SK-N-SH (cell line): ENCODE results near the gene CFAP97D1. TPM values are rescaled to one million over a fixed set of nuclear protein-coding genes. Genes with fewer than 3 reads are reported as not detected.

Source experiments
- CTCF ChIA-PET: fragments of 300-600, 350-600 bp; formaldehyde crosslinking; extraction: SDS; loops from one replicate; lab custom pipeline; 2021; lab: Yijun Ruan, JAX
- POLR2A ChIA-PET: fragments of 350-600 bp; sonication (Branson Sonifier 250); formaldehyde crosslinking; extraction: SDS; loops from one replicate; lab custom pipeline; 2020; ENCODE audit warnings: antibody characterized with exemption, inconsistent platforms; lab: Yijun Ruan, JAX
- DNase-seq: peaks from one replicate; pipeline ENCODE4 v3.0.0; 2012
- H2AFZ ChIP-seq: fragments of 200-600 bp; sonication (generic); 2 replicates; pipeline ENCODE4 v1.8.1; 2016; ENCODE audit warnings: antibody characterized with exemption, mild to moderate bottlenecking, low read depth
- H3F3A ChIP-seq: fragments of 200-600 bp; sonication (generic); replicated peaks from 2 replicates; pipeline ENCODE3; 2016; ENCODE audit warnings: antibody characterized with exemption, mild to moderate bottlenecking; ENCODE audit not compliant: insufficient read depth
- H3K27ac ChIP-seq, 2 experiments: fragments of 200-500 bp in 1 of 2; fragments of 200-600 bp in 1 of 2; sonication (Bioruptor generic) in 1 of 2; sonication (generic), shearing (Covaris generic) in 1 of 2; 2 replicates each; pipeline versions ENCODE4 v1.5.1 to v1.6.1; 2014 to 2016; ENCODE audit warnings: low read depth in 2 of 2, inconsistent platforms in 1 of 2, low read length in 1 of 2, mild to moderate bottlenecking in 1 of 2, mixed read lengths in 1 of 2
- H3K27me3 ChIP-seq: fragments of 200-600 bp; sonication (generic), shearing (Covaris generic); 2 replicates; pipeline ENCODE4 v1.6.1; 2016; ENCODE audit warnings: mixed run types; ENCODE audit not compliant: insufficient read depth
- H3K36me3 ChIP-seq, 2 experiments: fragments of 200-500 bp in 1 of 2; fragments of 200-600 bp in 1 of 2; sonication (Bioruptor generic) in 1 of 2; sonication (generic) in 1 of 2; replicated peaks in 1 of 2; 2 replicates each; pipeline versions ENCODE3 to v1.5.1; 2014 to 2016; ENCODE audit warnings: low read length in 1 of 2, mild to moderate bottlenecking in 1 of 2; ENCODE audit not compliant: insufficient read depth in 2 of 2, control insufficient read depth in 1 of 2
- H3K4me1 ChIP-seq, 2 experiments: fragments of 200-500 bp in 1 of 2; fragments of 200-600 bp in 1 of 2; sonication (Bioruptor generic) in 1 of 2; sonication (generic), shearing (Covaris generic) in 1 of 2; 2 replicates each; pipeline versions ENCODE4 v1.5.1 to v1.6.1; 2014 to 2016; ENCODE audit warnings: low read depth in 1 of 2, low read length in 1 of 2, mixed run types in 1 of 2; ENCODE audit not compliant: insufficient read depth in 2 of 2, control insufficient read depth in 1 of 2
- H3K4me2 ChIP-seq: fragments of 200-600 bp; sonication (generic), shearing (Covaris generic); 2 replicates; pipeline ENCODE4 v1.6.1; 2017; ENCODE audit warnings: mixed run types
- H3K4me3 ChIP-seq, 2 experiments: fragments of 200-500 bp in 1 of 2; fragments of 200-600 bp in 1 of 2; sonication (Bioruptor generic) in 1 of 2; sonication (generic), shearing (Covaris generic) in 1 of 2; 2 replicates each; pipeline versions ENCODE4 v1.5.1 to v1.8.1; 2014 to 2016; ENCODE audit warnings: low read depth in 2 of 2, inconsistent platforms in 1 of 2, low read length in 1 of 2, mild to moderate bottlenecking in 1 of 2, mixed read lengths in 1 of 2, moderate library complexity in 1 of 2
- H3K79me2 ChIP-seq: fragments of 200-600 bp; sonication (generic); 2 replicates; pipeline ENCODE4 v1.8.1; 2017; ENCODE audit warnings: mild to moderate bottlenecking; ENCODE audit not compliant: insufficient read depth
- H3K9ac ChIP-seq: fragments of 200-600 bp; sonication (generic); 2 replicates; pipeline ENCODE4 v1.6.1; 2017; ENCODE audit warnings: mixed run types
- H3K9me2 ChIP-seq: fragments of 200-600 bp; sonication (generic); 2 replicates; pipeline ENCODE4 v1.6.1; 2017; ENCODE audit warnings: mixed run types
- H3K9me3 ChIP-seq: fragments of 200-600 bp; sonication (generic); 2 replicates; pipeline ENCODE4 v1.6.1; 2017; ENCODE audit warnings: mixed run types, mild to moderate bottlenecking, moderate library complexity
- H4K20me1 ChIP-seq: fragments of 200-600 bp; sonication (generic); 2 replicates; pipeline ENCODE4 v1.6.1; 2017; ENCODE audit warnings: mild to moderate bottlenecking, mixed run types; ENCODE audit not compliant: insufficient read depth
- FOXJ3 ChIP-seq: sonication (generic); formaldehyde crosslinking; IDR thresholded peaks from 2 replicates; pipeline ENCODE4 v1.5.1; 2020; ENCODE audit warnings: mild to moderate bottlenecking, missing genetic modification reagents
- GABPA ChIP-seq: IDR thresholded peaks from 2 replicates; pipeline ENCODE4 v1.4.0; 2012; ENCODE audit warnings: low read depth, mild to moderate bottlenecking
- MXI1 ChIP-seq: IDR thresholded peaks from 2 replicates; pipeline ENCODE4 v1.6.1; 2012; ENCODE audit warnings: mild to moderate bottlenecking, low read depth, low read length, improper control_type of control experiment
- PBX3 ChIP-seq: IDR thresholded peaks from 2 replicates; pipeline ENCODE4; 2012
- RAD21 ChIP-seq: IDR thresholded peaks from 2 replicates; pipeline ENCODE4 v1.6.1; 2012; ENCODE audit warnings: mild to moderate bottlenecking, low read length
- TCF12 ChIP-seq: IDR thresholded peaks from 2 replicates; pipeline ENCODE4 v1.4.0; 2012
- TEAD4 ChIP-seq: IDR thresholded peaks from 2 replicates; pipeline ENCODE4 v1.4.0; 2012; ENCODE audit warnings: mild to moderate bottlenecking, borderline replicate concordance; ENCODE audit not compliant: insufficient read depth
- USF1 ChIP-seq: IDR thresholded peaks from 2 replicates; pipeline ENCODE4 v1.4.0; 2012; ENCODE audit warnings: low read depth, borderline replicate concordance
- WGBS: methylation state at CpG from one replicate; pipeline ENCODE4 v1.1.6; 2017; ENCODE audit warnings: low lambda C conversion rate; 5-methylcytosine and 5-hydroxymethylcytosine counted together
- polyA plus RNA-seq, 3 experiments: library from polyadenylated mRNA; depleted of rRNA; stranded (reverse); fragments of >200 nt; gene quantifications; 2 replicates each; pipeline ENCODE4 v1.2.3, GENCODE V29; 2012
- TF ChIP-seq, protein P1 (sequence below): fragments of 200-600 bp; sonication (generic); IDR thresholded peaks from 2 replicates; pipeline ENCODE4 v1.6.1; 2017; ENCODE audit warnings: antibody characterized with exemption, mild to moderate bottlenecking, moderate library complexity

Gene CFAP97D1
- polyA plus RNA-seq, 1 of the 3 experiments (the other 2 are of a cell fraction): 0.02 TPM

DNA sequence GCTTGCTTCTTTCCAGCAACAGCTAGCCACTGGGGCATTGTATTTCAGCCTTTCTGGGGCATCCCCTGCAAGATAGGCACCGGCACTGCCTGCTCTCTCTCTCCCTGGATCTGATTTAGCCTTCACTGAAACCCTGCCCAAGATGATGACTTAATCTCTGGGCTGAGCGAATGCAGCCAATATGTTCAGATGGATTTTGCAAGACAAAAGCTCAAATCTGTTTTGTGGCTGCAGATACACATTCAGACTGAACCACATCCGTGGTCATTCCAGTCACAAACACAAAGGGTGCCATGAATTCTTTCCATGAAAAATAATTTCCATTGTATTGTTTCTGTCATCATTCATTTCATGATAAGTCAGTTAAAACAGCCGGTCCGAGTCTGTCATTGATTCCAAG is 45.9 kb upstream of the CFAP97D1 start:
- Histone ChIP-seq H2AFZ (peak overlapping the region; percentile 48; the same call in 1 of the 2 replicates), H3K79me2 (no peaks in the 10 kb centered on the region), H3K27ac (peak overlapping the region in 1 of 2 experiments; percentile 47; a peak in 1 of 4 replicates), H3K4me2 (peak overlapping the region; percentile 25; the same call in 1 of the 2 replicates), H3K9me3 (no peaks in the 10 kb centered on the region), H3K4me3 (no peak overlapping the region), H4K20me1 (no peaks in the 10 kb centered on the region), H3K27me3 (no peaks in the 10 kb centered on the region), H3K4me1 (peaks cover 0 to 15% of the 10 kb centered on the region in 2 experiments; a peak in 2 of 4 replicates), H3F3A (peaks cover 10% of the 10 kb centered on the region), H3K36me3 (no peaks in the 10 kb centered on the region), H3K9ac (no peak overlapping the region), H3K9me2 (no peaks in the 10 kb centered on the region)
- TF ChIP-seq PBX3 (peak; percentile 38; the same call in 1 of the 2 replicates), MXI1 (no peak), TCF12 (peak; percentile 61; the same call in 1 of the 2 replicates)
- 48% methylated on average over 5 of the region's 5 CpGs for WGBS
- CTCF ChIA-PET: interaction anchor here (0.9 to 2.7 kb wide), 4 partner anchors 10 to 40 kb away, joined by 3 to 9 read pairs (median 4); no protein-coding TSS in a partner anchor
- no peak for DNase-seq
- POLR2A ChIA-PET: no interaction called here

GRCh38 chr17:43736389-43736788 is 43.8 kb upstream of the CFAP97D1 start:
- no peaks in the 10 kb centered on the region for H3K27me3 ChIP-seq
- no peak overlapping the region for H3K4me2 ChIP-seq
- CTCF ChIA-PET: interaction anchor here (0.9 to 1.3 kb wide), 2 partner anchors 24 to 29 kb away, joined by 4 read pairs; no protein-coding TSS in a partner anchor
- no peak for DNase-seq
- no peak for TF ChIP-seq MXI1
- TF ChIP-seq GABPA: no peak
- TF ChIP-seq, protein P1, sequence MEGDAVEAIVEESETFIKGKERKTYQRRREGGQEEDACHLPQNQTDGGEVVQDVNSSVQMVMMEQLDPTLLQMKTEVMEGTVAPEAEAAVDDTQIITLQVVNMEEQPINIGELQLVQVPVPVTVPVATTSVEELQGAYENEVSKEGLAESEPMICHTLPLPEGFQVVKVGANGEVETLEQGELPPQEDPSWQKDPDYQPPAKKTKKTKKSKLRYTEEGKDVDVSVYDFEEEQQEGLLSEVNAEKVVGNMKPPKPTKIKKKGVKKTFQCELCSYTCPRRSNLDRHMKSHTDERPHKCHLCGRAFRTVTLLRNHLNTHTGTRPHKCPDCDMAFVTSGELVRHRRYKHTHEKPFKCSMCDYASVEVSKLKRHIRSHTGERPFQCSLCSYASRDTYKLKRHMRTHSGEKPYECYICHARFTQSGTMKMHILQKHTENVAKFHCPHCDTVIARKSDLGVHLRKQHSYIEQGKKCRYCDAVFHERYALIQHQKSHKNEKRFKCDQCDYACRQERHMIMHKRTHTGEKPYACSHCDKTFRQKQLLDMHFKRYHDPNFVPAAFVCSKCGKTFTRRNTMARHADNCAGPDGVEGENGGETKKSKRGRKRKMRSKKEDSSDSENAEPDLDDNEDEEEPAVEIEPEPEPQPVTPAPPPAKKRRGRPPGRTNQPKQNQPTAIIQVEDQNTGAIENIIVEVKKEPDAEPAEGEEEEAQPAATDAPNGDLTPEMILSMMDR: no peak
- TF ChIP-seq TEAD4: no peak
- TF ChIP-seq USF1: no peak
- TF ChIP-seq FOXJ3 (CRISPR knock-in tag): no peak
- TF ChIP-seq RAD21: no peak
- TF ChIP-seq, all 33 proteins: peak for 0
- Histone ChIP-seq H4K20me1 (no peaks in the 10 kb centered on the region), H3K9me3 (no peaks in the 10 kb centered on the region), H3K9ac (no peak overlapping the region), H3K27ac (no peak overlapping the region), H3F3A (peaks cover 10% of the 10 kb centered on the region), H3K36me3 (no peaks in the 10 kb centered on the region), H3K4me3 (no peak overlapping the region), H3K79me2 (no peaks in the 10 kb centered on the region), H3K9me2 (no peaks in the 10 kb centered on the region), H2AFZ (no peak overlapping the region), H3K4me1 (peaks cover 0 to 18% of the 10 kb centered on the region in 2 experiments; a peak in 2 of 4 replicates)
- POLR2A ChIA-PET: no interaction called here
- WGBS: 83% methylated on average over 2 of the region's 2 CpGs
